Measurements from ENCODE around the gene ZNF385A. TPM values are rescaled to one million over a fixed set of nuclear protein-coding genes. Genes with fewer than 3 reads are reported as not detected.

The ZNF385A gene
- total RNA-seq, 4 donors from 2014 or later = 1.9 to 17.5 (median 5.7) TPM

DNA sequence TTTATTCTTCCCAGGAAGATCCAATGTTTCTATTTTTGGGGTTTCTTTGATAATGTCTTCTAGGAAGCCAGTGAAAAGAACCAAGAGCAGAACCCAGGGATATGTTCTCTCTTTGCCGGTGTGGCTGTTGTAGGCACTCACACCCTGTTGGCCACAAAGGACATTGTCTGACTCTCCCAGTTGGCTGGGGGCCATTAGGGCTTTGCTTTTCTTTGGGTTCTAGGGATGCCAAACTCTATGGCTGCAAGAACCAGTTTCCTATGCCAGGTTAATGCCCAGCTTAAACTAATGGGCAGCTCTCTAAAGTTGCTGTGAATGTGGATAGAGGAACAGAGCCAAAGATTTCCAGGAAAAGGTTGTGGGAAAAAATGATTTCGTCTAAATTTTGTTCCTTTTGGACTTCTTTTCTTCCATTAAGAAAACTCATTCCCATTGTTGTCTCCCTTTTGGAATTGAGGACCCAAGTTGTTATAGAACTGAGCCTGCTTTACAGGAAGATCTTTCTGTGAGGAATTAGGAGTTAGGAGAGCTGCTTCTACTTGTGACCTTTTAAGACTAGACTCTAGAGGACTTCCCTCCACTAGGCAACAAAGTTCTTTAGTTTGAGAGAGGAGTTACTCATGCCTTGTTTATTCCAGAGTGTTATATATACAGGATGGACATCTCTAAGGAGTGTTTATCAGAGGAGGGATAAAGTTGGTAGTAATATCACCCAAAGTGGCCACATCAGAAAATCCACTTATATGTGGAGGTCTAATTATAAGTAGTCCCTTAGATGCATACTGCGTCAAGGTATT, 46.5 kb downstream of the ZNF385A start:
- Histone ChIP-seq H3K27me3 (no peaks in the 10 kb centered on the region), H3K27ac (peak overlapping the region; percentile 40 to 68 (median 61)), H3K36me3 (peaks cover 0 to 21% (median 5%) of the 10 kb centered on the region in 4 donors), H3K9me3 (no peaks in the 10 kb centered on the region), H3K4me1 (peaks cover 10 to 48% (median 27%) of the 10 kb centered on the region in 4 donors), H3K4me3 (no peak overlapping the region)
- TF ChIP-seq POLR2AphosphoS5 (IDR thresholded peaks at IDR 0.05) = no peak
- TF ChIP-seq EP300 (IDR thresholded peaks at IDR 0.05; ENCODE audit: low read depth) = no peak
- TF ChIP-seq POLR2A (IDR thresholded peaks at IDR 0.05) = no peak
- TF ChIP-seq CTCF (IDR thresholded peaks at IDR 0.05) = no peak
- no peak for DNase-seq
- intact Hi-C loops (cut with DNase I; ENCODE audit: low total_unique reads) = no loop called here
- in situ Hi-C loops (cut with MboI; ENCODE audit: low pct_ligation_motif_present in 1 of 4, low pct_unique_long_range_greater_than_20kb in 1 of 4, low sequenced_read_pairs in 3 of 4) = no loop called here
- WGBS, 2 donors (ENCODE audit: low coverage in 1 of 2) = 65 to 68% methylated on average over 3 of the region's 3 CpGs

DNA sequence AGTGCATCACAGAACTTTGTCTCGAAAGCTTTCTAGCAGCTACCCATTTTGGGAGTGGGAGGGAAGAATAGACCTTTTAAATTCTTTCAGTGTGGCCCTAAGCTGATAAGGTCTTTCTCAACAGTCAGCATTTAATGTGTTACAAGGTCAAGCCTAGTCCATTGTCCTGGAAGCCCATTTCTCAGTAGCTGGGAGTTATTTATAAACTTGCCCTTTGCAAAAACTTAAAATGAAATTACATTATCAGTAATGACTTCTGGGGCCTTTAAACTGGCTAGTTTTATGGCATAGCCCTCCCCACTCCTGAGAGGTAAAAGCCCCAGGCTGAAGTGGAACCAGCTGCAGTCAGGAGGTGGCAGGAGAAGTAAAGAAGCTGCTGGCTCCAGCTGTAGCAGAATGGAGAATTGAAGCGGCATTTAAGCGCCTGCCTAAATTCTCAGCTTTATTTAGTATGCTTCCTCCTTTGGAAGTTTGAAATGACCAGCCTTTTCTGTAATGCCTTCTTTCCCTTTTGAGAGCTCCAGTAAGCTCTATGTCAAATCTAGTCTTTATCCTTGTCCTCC, 47.2 kb downstream of the ZNF385A start:
- H3K27ac ChIP-seq = peak overlapping the region; percentile 40 to 68 (median 61)
- H3K9me3 ChIP-seq = no peaks in the 10 kb centered on the region
- peaks cover 0 to 14% (median 2%) of the 10 kb centered on the region in 4 donors for H3K36me3 ChIP-seq
- peak in 1 of 5 experiments; percentile 1 for TF ChIP-seq CTCF (IDR thresholded peaks at IDR 0.05)
- no peak for TF ChIP-seq POLR2A (IDR thresholded peaks at IDR 0.05)
- TF ChIP-seq EP300 (IDR thresholded peaks at IDR 0.05; ENCODE audit: low read depth) = no peak
- intact Hi-C loops (cut with DNase I; ENCODE audit: low total_unique reads) = no loop called here
- no peak for DNase-seq
- in situ Hi-C loops (cut with MboI; ENCODE audit: low pct_ligation_motif_present in 1 of 4, low pct_unique_long_range_greater_than_20kb in 1 of 4, low sequenced_read_pairs in 3 of 4) = no loop called here
- WGBS, 2 donors (ENCODE audit: low coverage in 1 of 2) = 58 to 67% methylated on average over 2 to 3 of the region's 3 CpGs
- peaks cover 10 to 48% (median 27%) of the 10 kb centered on the region in 4 donors for H3K4me1 ChIP-seq
- H3K4me3 ChIP-seq = no peak overlapping the region
- no peaks in the 10 kb centered on the region for H3K27me3 ChIP-seq

DNA sequence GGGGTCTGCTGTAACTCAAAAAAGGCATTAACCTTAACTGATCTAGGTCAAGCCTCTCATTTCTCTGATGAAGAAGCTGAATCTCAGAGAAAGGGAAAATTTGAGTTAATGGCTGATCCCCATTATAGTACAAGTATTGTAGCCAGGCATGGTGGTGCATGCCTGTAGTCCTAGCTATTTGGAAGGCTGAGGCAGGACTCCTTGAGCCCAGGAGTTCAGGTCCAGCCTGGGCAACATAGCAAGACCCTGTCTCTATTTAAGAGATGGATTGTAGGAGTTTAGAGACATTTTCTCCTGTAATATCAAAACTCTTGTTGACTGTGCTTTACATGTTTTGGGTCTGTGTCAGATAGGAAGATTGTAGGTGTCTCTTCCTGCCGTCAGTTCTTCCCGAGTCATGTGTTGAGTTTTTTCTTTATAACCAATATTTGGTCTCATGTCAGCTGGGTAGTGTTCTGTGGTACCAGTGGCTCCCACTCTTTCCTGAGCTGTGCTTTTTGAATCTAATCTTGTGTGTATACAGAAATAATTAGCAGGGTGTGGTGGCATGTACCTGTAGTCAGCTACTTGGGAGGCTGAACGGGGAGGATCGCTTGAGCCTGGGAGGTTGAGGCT, 51.0 kb downstream of the ZNF385A start:
- no peak for TF ChIP-seq POLR2A (IDR thresholded peaks at IDR 0.05)
- TF ChIP-seq POLR2AphosphoS5 (IDR thresholded peaks at IDR 0.05) = no peak
- H3K27ac ChIP-seq = no peak overlapping the region
- peaks cover 19 to 63% (median 35%) of the 10 kb centered on the region in 4 donors for H3K4me1 ChIP-seq
- H3K36me3 ChIP-seq = no peaks in the 10 kb centered on the region
- H3K4me3 ChIP-seq = no peak overlapping the region
- in situ Hi-C loops (cut with MboI; ENCODE audit: low pct_ligation_motif_present in 1 of 4, low pct_unique_long_range_greater_than_20kb in 1 of 4, low sequenced_read_pairs in 3 of 4) = no loop called here
- intact Hi-C loops (cut with DNase I; ENCODE audit: low total_unique reads) = no loop called here
- H3K27me3 ChIP-seq = no peaks in the 10 kb centered on the region
- DNase-seq = no peak
- 85 to 98% methylated on average over 4 of the region's 4 CpGs for WGBS, 2 donors (ENCODE audit: low coverage in 1 of 2)
- no peaks in the 10 kb centered on the region for H3K9me3 ChIP-seq

GRCh38 chr12:54331461-54331860, 53.1 kb downstream of the ZNF385A start:
- Histone ChIP-seq H3K9me3 (no peaks in the 10 kb centered on the region), H3K27ac (no peak overlapping the region), H3K4me3 (no peak overlapping the region), H3K4me1 (peaks cover 9 to 63% (median 26%) of the 10 kb centered on the region in 4 donors), H3K36me3 (no peaks in the 10 kb centered on the region), H3K27me3 (no peaks in the 10 kb centered on the region)
- intact Hi-C loops (cut with DNase I; ENCODE audit: low total_unique reads) = loop anchor here (2.0 kb wide), 1 partner anchor 27 kb away; no protein-coding TSS in a partner anchor
- in situ Hi-C loops (cut with MboI; ENCODE audit: low pct_ligation_motif_present in 1 of 4, low pct_unique_long_range_greater_than_20kb in 1 of 4, low sequenced_read_pairs in 3 of 4) = no loop called here
- no peak for TF ChIP-seq CTCF (IDR thresholded peaks at IDR 0.05)
- TF ChIP-seq POLR2AphosphoS5 (IDR thresholded peaks at IDR 0.05) = no peak
- no peak for TF ChIP-seq EP300 (IDR thresholded peaks at IDR 0.05; ENCODE audit: low read depth)
- TF ChIP-seq POLR2A (IDR thresholded peaks at IDR 0.05) = no peak
- no peak for DNase-seq
- 77 to 93% methylated on average over 3 to 5 of the region's 5 CpGs for WGBS, 2 donors (ENCODE audit: low coverage in 1 of 2)
